Liver (tissue), 9 donors: ENCODE data around the gene TMEM120B. TPM values are rescaled to one million over a fixed set of nuclear protein-coding genes. Genes with fewer than 3 reads are reported as not detected.

ENCODE experiments used
- DNase-seq: peaks from one replicate; pipeline ENCODE4 v3.0.0-alpha.2; 2017; ENCODE audit warnings: low spot score
- H3K27ac ChIP-seq, 2 donors: one replicate each; pipeline ENCODE4 v1.7.0; 2013; ENCODE audit warnings: inconsistent platforms in 2 of 2, low read length in 2 of 2, control low read depth in 1 of 2, low read depth in 1 of 2, mild to moderate bottlenecking in 1 of 2
- H3K27me3 ChIP-seq, 4 donors: one replicate each; pipeline versions ENCODE4 v1.6.1 to v1.7.0; 2013; ENCODE audit warnings: low read length in 3 of 4, inconsistent platforms in 1 of 4, mild to moderate bottlenecking in 1 of 4, moderate library complexity in 1 of 4; ENCODE audit not compliant: control insufficient read depth in 4 of 4, insufficient read depth in 4 of 4
- H3K36me3 ChIP-seq, 4 donors: one replicate each; pipeline versions ENCODE4 v1.6.1 to v1.7.0; 2013; ENCODE audit warnings: low read length in 3 of 4, mild to moderate bottlenecking in 3 of 4, low read depth in 1 of 4, moderate library complexity in 1 of 4; ENCODE audit not compliant: control insufficient read depth in 4 of 4, insufficient read depth in 3 of 4
- H3K4me1 ChIP-seq, 4 donors: one replicate each; pipeline versions ENCODE4 v1.6.1 to v1.7.0; 2013; ENCODE audit warnings: low read length in 3 of 4, mild to moderate bottlenecking in 3 of 4, moderate library complexity in 1 of 4; ENCODE audit not compliant: control insufficient read depth in 4 of 4, insufficient read depth in 4 of 4
- H3K4me3 ChIP-seq, 3 donors: one replicate each; pipeline versions ENCODE4 v1.6.1 to v1.7.0; 2013; ENCODE audit warnings: low read length in 3 of 3, control low read depth in 1 of 3, low read depth in 1 of 3, mild to moderate bottlenecking in 1 of 3
- H3K9ac ChIP-seq, 2 donors: one replicate each; pipeline ENCODE4 v1.7.0; 2013; ENCODE audit warnings: low read length in 2 of 2, mild to moderate bottlenecking in 2 of 2, moderate library complexity in 2 of 2, control low read depth in 1 of 2, low read depth in 1 of 2
- H3K9me3 ChIP-seq, 4 donors: one replicate each; pipeline versions ENCODE4 v1.6.1 to v1.7.0; 2013; ENCODE audit warnings: low read length in 3 of 4; ENCODE audit not compliant: control insufficient read depth in 4 of 4
- EGR1 ChIP-seq, 2 donors: IDR thresholded peaks; 2 replicates each; pipeline ENCODE4 v1.6.1; 2016 to 2018; ENCODE audit warnings: antibody characterized with exemption in 2 of 2, low read depth in 2 of 2
- FOXA1 ChIP-seq: IDR thresholded peaks from 2 replicates; pipeline ENCODE4 v1.6.1; 2016; ENCODE audit warnings: antibody characterized with exemption
- FOXA2 ChIP-seq: IDR thresholded peaks from 2 replicates; pipeline ENCODE4 v1.6.1; 2016; ENCODE audit warnings: antibody characterized with exemption
- GABPA ChIP-seq, 2 donors: IDR thresholded peaks in 1 of 2; conservative IDR thresholded peaks in 1 of 2; 2 replicates each; pipeline ENCODE4 v1.6.1; 2016; ENCODE audit warnings: antibody characterized with exemption in 2 of 2, mild to moderate bottlenecking in 1 of 2, moderate library complexity in 1 of 2
- HNF4A ChIP-seq, 2 donors: conservative IDR thresholded peaks; 2 replicates each; pipeline ENCODE4 v1.6.1; 2016; ENCODE audit warnings: antibody characterized with exemption in 2 of 2, mild to moderate bottlenecking in 2 of 2
- HNF4G ChIP-seq: IDR thresholded peaks from 2 replicates; pipeline ENCODE4 v1.6.1; 2016; ENCODE audit warnings: antibody characterized with exemption
- JUND ChIP-seq, 2 donors: IDR thresholded peaks; 2 replicates each; pipeline ENCODE4 v1.6.1; 2016; ENCODE audit warnings: antibody characterized with exemption in 2 of 2
- NR2F2 ChIP-seq: IDR thresholded peaks from 2 replicates; pipeline ENCODE4 v1.6.1; 2016; ENCODE audit warnings: antibody characterized with exemption
- RAD21 ChIP-seq, 2 donors: IDR thresholded peaks; 2 replicates each; pipeline ENCODE4 v1.6.1; 2016; ENCODE audit warnings: antibody characterized with exemption in 2 of 2, mild to moderate bottlenecking in 2 of 2
- REST ChIP-seq: IDR thresholded peaks from 2 replicates; pipeline ENCODE4 v1.6.1; 2016; ENCODE audit warnings: antibody characterized with exemption, mild to moderate bottlenecking
- RXRA ChIP-seq, 2 donors: IDR thresholded peaks; 2 replicates each; pipeline ENCODE4 v1.6.1; 2017 to 2018; ENCODE audit warnings: antibody characterized with exemption in 2 of 2, mild to moderate bottlenecking in 1 of 2
- SP1 ChIP-seq: IDR thresholded peaks from 2 replicates; pipeline ENCODE4 v1.6.1; 2018; ENCODE audit warnings: antibody characterized with exemption, mild to moderate bottlenecking
- TAF1 ChIP-seq: conservative IDR thresholded peaks from 2 replicates; pipeline ENCODE4 v1.6.1; 2016; ENCODE audit warnings: antibody characterized with exemption, mild to moderate bottlenecking
- YY1 ChIP-seq: IDR thresholded peaks from 2 replicates; pipeline ENCODE4 v1.6.1; 2016; ENCODE audit warnings: antibody characterized with exemption, mild to moderate bottlenecking
- ZBTB33 ChIP-seq: IDR thresholded peaks from 2 replicates; pipeline ENCODE4 v1.6.1; 2016; ENCODE audit warnings: antibody characterized with exemption
- WGBS: extraction: QIAGEN DNeasy Blood & Tissue Kit; methylation state at CpG from one replicate; pipeline ENCODE4 v1.1.7; 2013; 5-methylcytosine and 5-hydroxymethylcytosine counted together
- polyA plus RNA-seq, 2 donors: library from polyadenylated mRNA; stranded (reverse) in 1 of 2; unstranded in 1 of 2; fragments of 200-250 nt in 1 of 2; fragments of >200 nt in 1 of 2; fragmentation: Nextera tagmentation in 1 of 2; extraction: Ambion mirVana in 1 of 2; gene quantifications; one replicate each; pipeline versions ENCODE4 v1.2.1 to v1.2.3, GENCODE V29; 2013 to 2015
- total RNA-seq, 2 donors: library from RNA; depleted of rRNA; stranded (reverse); fragments of >200 nt; gene quantifications; one replicate each; pipeline ENCODE4 v1.2.3, GENCODE V29; 2014
- TF ChIP-seq, protein P1 (sequence below): IDR thresholded peaks from 2 replicates; pipeline ENCODE4 v1.6.1; 2016; ENCODE audit warnings: antibody characterized with exemption
- TF ChIP-seq, protein P2 (sequence below): fragments of 150-350 bp; IDR thresholded peaks from 2 replicates; pipeline ENCODE4 v1.5.1; 2017; ENCODE audit warnings: improper control_type of control experiment, low read depth, low read length; ENCODE audit not compliant: missing input control
- TF ChIP-seq, protein P3 (sequence below): IDR thresholded peaks from 2 replicates; pipeline ENCODE4 v1.6.1; 2016; ENCODE audit warnings: antibody characterized with exemption
- donor health status: healthy.
- donor health status: healthy.
- donor health status: healthy.
- donor health status: healthy.
- donor health status: healthy.

TMEM120B gene
- total and polyA plus RNA-seq, 4 donors, result 1.6 to 9.2 (median 3.4) TPM

DNA sequence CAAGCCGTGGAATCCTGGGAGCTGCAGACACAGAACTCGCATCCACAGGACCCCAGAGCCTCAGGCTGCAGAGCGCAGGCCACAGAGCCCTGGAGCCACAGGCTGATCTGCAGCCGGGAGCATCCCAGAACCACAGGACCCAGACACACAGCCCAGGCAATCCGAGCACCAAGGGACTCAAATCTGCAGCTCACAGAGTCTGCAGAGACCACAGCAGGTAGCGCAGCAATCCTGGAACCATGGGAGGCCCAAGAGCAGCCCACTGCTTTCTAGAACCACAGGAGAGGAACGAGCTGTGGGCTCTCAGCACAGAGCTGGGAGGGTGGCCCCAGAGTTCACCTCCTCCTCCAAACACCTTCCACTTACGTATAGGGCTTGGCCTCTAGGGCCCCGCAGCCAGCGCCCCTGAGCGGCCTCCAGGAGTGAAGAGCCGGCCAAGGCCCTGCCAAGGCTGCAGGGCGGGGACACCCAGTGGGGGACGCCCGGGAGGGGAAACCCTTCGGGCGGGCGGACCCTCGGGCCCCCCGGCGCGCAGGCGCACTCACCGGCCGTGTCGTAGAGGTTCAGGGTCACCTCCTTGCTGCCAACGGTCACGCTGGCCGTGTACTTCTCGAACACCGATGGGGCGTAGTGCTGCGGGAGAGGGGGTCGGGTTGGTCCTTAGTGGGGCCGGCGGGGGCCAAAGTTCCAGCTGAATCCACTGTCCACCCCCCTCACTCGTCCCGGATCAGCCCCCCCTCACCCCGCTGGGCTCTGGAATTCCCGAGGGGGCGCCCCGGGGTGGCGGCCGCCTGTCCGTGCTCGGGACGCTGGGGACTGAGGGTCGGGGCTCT is 80.3 kb downstream of the TMEM120B start:
- Histone ChIP-seq H3K4me3 (peak overlapping the region in 1 of 3 donors; percentile 47), H3K27me3 (no peaks in the 10 kb centered on the region), H3K9me3 (no peaks in the 10 kb centered on the region), H3K9ac (peak overlapping the region in 1 of 2 donors; percentile 69), H3K27ac (peak overlapping the region in 1 of 2 donors; percentile 31), H3K4me1 (peaks cover 17 to 46% (median 38%) of the 10 kb centered on the region in 4 donors), H3K36me3 (no peaks in the 10 kb centered on the region)
- no peak for DNase-seq
- no peak for TF ChIP-seq FOXA1
- no peak for TF ChIP-seq YY1
- TF ChIP-seq NR2F2, result no peak
- TF ChIP-seq RAD21 (IDR thresholded peaks at IDR 0.05), result no peak
- TF ChIP-seq ZBTB33, result no peak
- no peak for TF ChIP-seq TAF1
- no peak for TF ChIP-seq SP1
- no peak for TF ChIP-seq FOXA2
- TF ChIP-seq JUND (IDR thresholded peaks at IDR 0.05), result no peak
- TF ChIP-seq, protein P1, sequence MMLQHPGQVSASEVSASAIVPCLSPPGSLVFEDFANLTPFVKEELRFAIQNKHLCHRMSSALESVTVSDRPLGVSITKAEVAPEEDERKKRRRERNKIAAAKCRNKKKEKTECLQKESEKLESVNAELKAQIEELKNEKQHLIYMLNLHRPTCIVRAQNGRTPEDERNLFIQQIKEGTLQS, result no peak
- TF ChIP-seq HNF4A (conservative IDR thresholded peaks at IDR 0.05), result no peak
- TF ChIP-seq GABPA (IDR thresholded peaks at IDR 0.05 in 1 of 2, conservative IDR thresholded peaks at IDR 0.05 in 1 of 2), result no peak
- TF ChIP-seq HNF4G, result no peak
- TF ChIP-seq, protein P2, sequence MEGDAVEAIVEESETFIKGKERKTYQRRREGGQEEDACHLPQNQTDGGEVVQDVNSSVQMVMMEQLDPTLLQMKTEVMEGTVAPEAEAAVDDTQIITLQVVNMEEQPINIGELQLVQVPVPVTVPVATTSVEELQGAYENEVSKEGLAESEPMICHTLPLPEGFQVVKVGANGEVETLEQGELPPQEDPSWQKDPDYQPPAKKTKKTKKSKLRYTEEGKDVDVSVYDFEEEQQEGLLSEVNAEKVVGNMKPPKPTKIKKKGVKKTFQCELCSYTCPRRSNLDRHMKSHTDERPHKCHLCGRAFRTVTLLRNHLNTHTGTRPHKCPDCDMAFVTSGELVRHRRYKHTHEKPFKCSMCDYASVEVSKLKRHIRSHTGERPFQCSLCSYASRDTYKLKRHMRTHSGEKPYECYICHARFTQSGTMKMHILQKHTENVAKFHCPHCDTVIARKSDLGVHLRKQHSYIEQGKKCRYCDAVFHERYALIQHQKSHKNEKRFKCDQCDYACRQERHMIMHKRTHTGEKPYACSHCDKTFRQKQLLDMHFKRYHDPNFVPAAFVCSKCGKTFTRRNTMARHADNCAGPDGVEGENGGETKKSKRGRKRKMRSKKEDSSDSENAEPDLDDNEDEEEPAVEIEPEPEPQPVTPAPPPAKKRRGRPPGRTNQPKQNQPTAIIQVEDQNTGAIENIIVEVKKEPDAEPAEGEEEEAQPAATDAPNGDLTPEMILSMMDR, result no peak
- TF ChIP-seq RXRA (IDR thresholded peaks at IDR 0.05), result no peak
- no peak for TF ChIP-seq REST
- TF ChIP-seq EGR1 (IDR thresholded peaks at IDR 0.05; ENCODE audit: low read depth in 2 of 2), result no peak
- TF ChIP-seq, protein P3, sequence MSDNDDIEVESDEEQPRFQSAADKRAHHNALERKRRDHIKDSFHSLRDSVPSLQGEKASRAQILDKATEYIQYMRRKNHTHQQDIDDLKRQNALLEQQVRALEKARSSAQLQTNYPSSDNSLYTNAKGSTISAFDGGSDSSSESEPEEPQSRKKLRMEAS, result no peak
- WGBS, result 59% methylated on average over 48 of the region's 48 CpGs
